GM18519 (cell line): ENCODE results near the gene EIF2D.

ENCODE experiments used
- ATAC-seq: cut with Tn5 transposase; IDR thresholded peaks from one replicate; pipeline ENCODE4 v1.9.1; 2021; ENCODE audit warnings: mild to moderate bottlenecking, moderate library complexity; ENCODE audit not compliant: unreplicated experiment, low FRiP score

The EIF2D gene

DNA sequence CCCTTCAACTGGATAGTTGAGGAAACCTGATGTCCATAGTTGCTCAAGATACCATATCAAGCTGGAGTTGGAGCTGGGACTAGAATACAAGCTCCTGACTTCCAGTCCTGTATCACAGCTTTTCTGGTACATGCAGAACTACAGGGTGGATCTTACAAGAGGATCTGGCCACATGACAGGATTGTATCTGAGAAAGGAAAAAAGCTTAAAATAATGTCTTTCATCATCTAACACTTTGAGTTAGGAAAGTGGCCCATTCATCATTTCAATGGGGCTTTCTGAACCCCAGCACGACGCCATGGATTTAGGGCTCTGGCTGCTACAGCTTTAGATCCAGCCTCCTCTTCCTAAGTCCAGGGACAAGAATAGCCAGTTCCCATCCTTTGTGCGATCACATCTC, 58.1 kb downstream of the EIF2D start:
- no peak for ATAC-seq

DNA sequence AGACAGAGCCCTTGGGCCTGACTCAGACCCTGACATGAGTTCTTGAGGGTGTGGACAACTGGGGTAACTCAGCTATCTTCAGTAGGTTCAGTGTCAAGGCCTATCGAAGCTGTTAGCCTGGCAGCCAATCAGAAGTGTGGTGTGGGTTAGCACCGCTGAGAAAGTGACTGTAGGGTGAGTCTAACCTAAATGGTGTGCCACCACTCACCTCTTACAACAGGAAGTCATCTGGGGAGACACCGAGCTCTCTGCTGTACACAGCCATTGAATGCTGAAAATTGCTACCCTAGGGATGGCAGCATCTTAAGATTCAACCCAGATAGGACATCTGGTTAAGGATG, 60.3 kb downstream of the EIF2D start:
- no peak for ATAC-seq

DNA sequence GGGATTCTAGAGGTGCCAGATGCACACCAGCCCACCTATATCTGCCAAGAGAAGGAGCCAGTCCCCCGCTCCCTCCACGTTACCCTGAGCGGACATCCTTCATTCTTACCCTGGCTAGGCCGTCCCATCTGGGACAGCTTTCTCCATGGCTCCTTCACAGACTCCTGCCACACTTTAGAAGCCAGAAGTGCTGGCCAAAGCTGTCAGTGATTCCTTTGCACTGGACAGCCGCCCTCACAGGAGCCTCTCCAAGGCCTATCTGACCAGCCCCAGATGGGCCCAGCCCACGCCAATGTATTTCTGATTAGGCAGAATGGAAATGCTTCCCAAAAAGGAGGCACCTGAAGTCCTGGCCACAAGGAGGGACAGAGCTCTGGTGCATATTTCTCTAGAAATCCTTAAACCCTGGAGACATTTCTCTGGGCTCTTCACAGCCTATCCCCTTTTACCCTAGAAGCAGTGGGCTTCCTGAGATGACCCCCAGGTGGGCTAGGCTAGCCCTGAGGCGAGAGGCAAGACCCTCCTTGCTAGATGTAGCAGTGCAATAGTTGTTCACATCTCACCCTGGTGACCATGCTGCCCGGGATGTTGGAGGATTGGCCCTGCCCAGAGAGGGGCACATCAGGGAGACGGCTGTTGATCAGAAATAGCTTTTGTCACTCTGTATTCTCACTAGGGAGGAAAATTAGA, 60.8 kb downstream of the EIF2D start:
- ATAC-seq, result no peak

DNA sequence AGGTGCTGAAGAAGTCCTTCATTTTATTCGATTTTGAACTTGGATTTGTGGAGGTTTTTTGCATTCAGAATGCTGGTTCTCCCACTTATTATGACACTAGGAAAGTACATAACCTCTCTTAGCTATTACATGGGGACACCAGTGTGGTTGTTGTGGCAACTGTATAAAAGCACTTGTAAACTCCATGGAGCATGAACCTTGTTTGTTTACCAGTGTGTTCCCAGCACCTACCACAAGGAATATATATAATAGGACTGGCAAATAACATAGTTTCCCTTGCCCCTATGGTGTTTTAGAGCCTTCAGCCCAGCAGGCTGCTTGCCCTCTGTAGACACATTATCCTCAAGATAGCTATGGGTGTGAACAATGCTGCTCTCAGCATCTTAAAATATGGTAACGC, 61.8 kb downstream of the EIF2D start:
- no peak for ATAC-seq

DNA sequence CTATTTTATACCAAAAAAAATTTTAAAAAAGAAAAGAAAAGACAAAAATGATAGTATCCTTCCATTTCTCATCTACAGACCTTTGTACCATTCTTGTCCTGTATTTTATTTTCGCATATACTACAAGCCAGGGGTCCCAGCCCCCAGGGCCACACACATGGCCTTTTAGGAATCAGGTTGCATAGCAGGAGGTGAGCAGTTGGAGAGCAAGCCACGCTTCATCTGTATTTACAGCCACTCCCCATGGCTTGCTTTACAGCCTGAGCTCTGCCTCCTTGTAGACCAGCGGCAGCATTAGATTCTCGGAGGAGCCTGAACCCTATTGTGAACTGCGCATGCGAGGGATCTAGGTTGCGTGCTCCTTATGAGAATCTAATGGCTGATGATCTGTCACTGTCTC, 65.2 kb downstream of the EIF2D start:
- no peak for ATAC-seq

DNA sequence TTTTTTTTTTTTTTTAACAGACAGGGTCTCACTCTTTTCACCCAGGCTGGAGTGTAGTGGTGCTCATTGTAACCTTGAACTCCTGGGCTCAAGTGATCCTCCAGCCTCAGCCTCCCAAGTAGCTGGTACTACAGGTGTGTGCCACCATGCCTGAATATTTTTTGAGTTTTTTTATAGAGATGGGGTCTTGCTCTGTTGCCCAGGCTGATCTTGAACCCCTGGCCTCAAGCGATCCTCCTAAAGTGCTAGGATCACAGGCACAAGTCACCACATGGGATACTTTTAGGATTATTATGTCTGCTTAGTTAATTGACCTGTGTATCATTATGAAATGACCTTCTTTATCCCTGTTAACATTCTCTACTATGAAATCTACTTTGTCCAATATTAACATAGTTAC, 66.9 kb downstream of the EIF2D start:
- ATAC-seq, result no peak

DNA sequence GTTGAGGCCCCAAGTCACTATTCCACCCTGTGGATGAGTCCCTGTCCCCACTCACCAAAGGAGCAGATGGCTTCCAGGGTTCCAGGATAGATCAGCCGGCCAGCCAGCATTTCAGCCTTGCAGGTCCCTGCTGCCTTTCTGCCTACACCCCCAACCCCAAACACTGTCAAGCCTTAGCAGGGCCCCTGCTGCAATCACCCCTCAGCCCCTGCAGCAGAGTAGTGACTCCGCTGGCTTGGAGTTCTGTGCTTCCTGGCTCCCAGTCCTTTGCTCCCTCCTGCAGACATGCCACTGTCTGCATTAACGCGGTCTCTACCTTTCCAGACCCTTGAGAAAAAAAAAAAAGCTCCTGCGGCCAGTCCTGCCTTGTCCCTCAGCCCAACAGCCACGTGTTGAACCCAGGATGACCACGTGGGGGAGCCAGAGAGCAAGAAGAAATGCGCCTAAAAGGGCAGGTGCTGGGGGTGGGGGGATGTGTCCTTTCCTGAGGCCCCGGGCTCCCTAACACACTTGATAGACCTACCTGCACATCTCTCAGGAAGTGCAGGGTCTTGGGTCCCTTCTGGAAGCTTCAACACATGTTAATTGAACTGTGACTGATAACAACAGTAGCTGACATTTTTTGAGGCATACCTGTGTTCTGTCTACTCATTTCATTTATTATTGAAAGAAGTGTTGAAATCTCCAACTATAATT, 67.6 kb downstream of the EIF2D start:
- ATAC-seq, result no peak
